Stimulated activated CD8-positive, alpha-beta memory T cell treated with anti-CD3 and anti-CD28 coated beads, Interleukin-12 subunit alpha, Interleukin-12 subunit beta, amount 100 ng/mL, for 24 hours (primary cell): ENCODE results near the gene EPDR1.

Experiments used
- DNase-seq: peaks from one replicate; pipeline ENCODE4 v3.0.0-alpha.2; 2020; ENCODE audit errors: extremely low read depth

Gene EPDR1

GRCh38 chr7:37977243-37977642 is 56.8 kb downstream of the EPDR1 start:
- DNase-seq, result no peak

GRCh38 chr7:37981664-37982063 is 61.2 kb downstream of the EPDR1 start:
- DNase-seq, result no peak

- no peak for DNase-seq
Measured at GRCh38 chr7:37982423-37982822, 62.0 kb downstream of the EPDR1 start.

GRCh38 chr7:37984750-37985390 is 64.4 kb downstream of the EPDR1 start:
- no peak for DNase-seq

- no peak for DNase-seq
Measured at GRCh38 chr7:37986908-37987330, 66.5 kb downstream of the EPDR1 start.

GRCh38 chr7:37987732-37988131 is 67.3 kb downstream of the EPDR1 start:
- no peak for DNase-seq

GRCh38 chr7:37988721-37989650 is 68.5 kb downstream of the EPDR1 start:
- DNase-seq, result no peak

GRCh38 chr7:37990337-37990736 is 69.9 kb downstream of the EPDR1 start:
- DNase-seq, result no peak

- DNase-seq, result no peak
Measured at GRCh38 chr7:37993060-37993501, 72.6 kb downstream of the EPDR1 start.

GRCh38 chr7:37999673-38000072 is 79.2 kb downstream of the EPDR1 start:
- no peak for DNase-seq

GRCh38 chr7:38000272-38000671 is 79.8 kb downstream of the EPDR1 start:
- DNase-seq, result no peak
